Adipose tissue (tissue), 3 donors: Measurements from ENCODE around the gene CROCC2. TPM values are rescaled to one million over a fixed set of nuclear protein-coding genes. Genes with fewer than 3 reads are reported as not detected.

Experiments used
- H3K27ac ChIP-seq: one replicate; pipeline ENCODE4 v1.5.1; 2013; ENCODE audit warnings: low read depth, low read length
- WGBS, 3 donors: extraction: QIAGEN DNeasy Blood & Tissue Kit; methylation state at CpG; one replicate each; pipeline ENCODE4 v1.1.7; 2013; 5-methylcytosine and 5-hydroxymethylcytosine counted together
- polyA plus RNA-seq, 3 donors: library from polyadenylated mRNA; stranded (reverse); fragments of 200-250 nt; gene quantifications; one replicate each; pipeline ENCODE4 v1.2.3, GENCODE V29; 2013
- donor health status: healthy with polysubstance abuse.
- donor health status: Bipolar disorder and iron deficiency.
- donor health status: healthy.

CROCC2 gene
- polyA plus RNA-seq, 3 donors: 0.01 to 1.3 (median 0.02) TPM

- no peak overlapping the region for H3K27ac ChIP-seq
These were observed 8.7 kb downstream of the CROCC2 start for GRCh38 chr2:240914645-240915525.

GRCh38 chr2:240915526-240916341 is 9.6 kb downstream of the CROCC2 start:
- H3K27ac ChIP-seq: no peak overlapping the region
- 28 to 43% (median 37%) methylated on average over 26 to 34 of the region's 34 CpGs for WGBS, 3 donors

More at GRCh38 chr2:240914645-240915525, 8.7 kb downstream of the CROCC2 start:
- 42 to 55% (median 50%) methylated on average over 25 of the region's 25 CpGs for WGBS, 3 donors

GRCh38 chr2:240916571-240917008 is 10.5 kb downstream of the CROCC2 start:
- no peak overlapping the region for H3K27ac ChIP-seq
- WGBS, 3 donors: 8 to 29% (median 10%) methylated on average over 22 to 24 of the region's 24 CpGs

- no peak overlapping the region for H3K27ac ChIP-seq
- WGBS, 3 donors: 82 to 89% (median 85%) methylated on average over 20 of the region's 20 CpGs
These were observed 11.0 kb downstream of the CROCC2 start for GRCh38 chr2:240917009-240917683.

- H3K27ac ChIP-seq: no peak overlapping the region
- WGBS, 3 donors: 73 to 89% (median 86%) methylated on average over 10 of the region's 10 CpGs
These were observed 11.6 kb downstream of the CROCC2 start for GRCh38 chr2:240917684-240918257.

- H3K27ac ChIP-seq: no peak overlapping the region
- WGBS, 3 donors: 93 to 95% (median 93%) methylated on average over 32 to 36 of the region's 36 CpGs
These were observed 12.3 kb downstream of the CROCC2 start for GRCh38 chr2:240918258-240919091.

GRCh38 chr2:240919161-240919781 is 13.1 kb downstream of the CROCC2 start:
- H3K27ac ChIP-seq: no peak overlapping the region
- 88 to 94% (median 90%) methylated on average over 19 of the region's 19 CpGs for WGBS, 3 donors

GRCh38 chr2:240919786-240920782 is 13.9 kb downstream of the CROCC2 start:
- 93 to 95% (median 94%) methylated on average over 30 to 31 of the region's 31 CpGs for WGBS, 3 donors
- H3K27ac ChIP-seq: no peak overlapping the region

GRCh38 chr2:240920783-240921231 is 14.7 kb downstream of the CROCC2 start:
- H3K27ac ChIP-seq: peak overlapping the region; percentile 46
- WGBS, 3 donors: 70 to 83% (median 72%) methylated on average over 4 of the region's 4 CpGs

- H3K27ac ChIP-seq: peak overlapping the region; percentile 46
- 65 to 90% (median 74%) methylated on average over 10 to 13 of the region's 13 CpGs for WGBS, 3 donors
These were observed 15.3 kb downstream of the CROCC2 start for GRCh38 chr2:240921311-240921994.

GRCh38 chr2:240921995-240922244 is 15.8 kb downstream of the CROCC2 start:
- 57 to 89% (median 79%) methylated on average over 1 of the region's 1 CpG for WGBS, 3 donors
- H3K27ac ChIP-seq: no peak overlapping the region

GRCh38 chr2:240922245-240922981 is 16.3 kb downstream of the CROCC2 start:
- WGBS, 3 donors: 83 to 90% (median 89%) methylated on average over 17 to 18 of the region's 18 CpGs
- no peak overlapping the region for H3K27ac ChIP-seq

GRCh38 chr2:240922982-240923537 is 16.9 kb downstream of the CROCC2 start:
- 63 to 74% (median 72%) methylated on average over 15 of the region's 15 CpGs for WGBS, 3 donors
- H3K27ac ChIP-seq: no peak overlapping the region

- 87 to 89% (median 88%) methylated on average over 13 to 14 of the region's 14 CpGs for WGBS, 3 donors
- no peak overlapping the region for H3K27ac ChIP-seq
These were observed 19.0 kb downstream of the CROCC2 start for GRCh38 chr2:240925191-240925567.
